ENCODE data around the gene ZNF236.
"Not testable (repeated sequence)": the region's sequence is repeated elsewhere in the genome, so short reads cannot be mapped to it uniquely, and the experiment has no call there.

Gene ZNF236

DNA sequence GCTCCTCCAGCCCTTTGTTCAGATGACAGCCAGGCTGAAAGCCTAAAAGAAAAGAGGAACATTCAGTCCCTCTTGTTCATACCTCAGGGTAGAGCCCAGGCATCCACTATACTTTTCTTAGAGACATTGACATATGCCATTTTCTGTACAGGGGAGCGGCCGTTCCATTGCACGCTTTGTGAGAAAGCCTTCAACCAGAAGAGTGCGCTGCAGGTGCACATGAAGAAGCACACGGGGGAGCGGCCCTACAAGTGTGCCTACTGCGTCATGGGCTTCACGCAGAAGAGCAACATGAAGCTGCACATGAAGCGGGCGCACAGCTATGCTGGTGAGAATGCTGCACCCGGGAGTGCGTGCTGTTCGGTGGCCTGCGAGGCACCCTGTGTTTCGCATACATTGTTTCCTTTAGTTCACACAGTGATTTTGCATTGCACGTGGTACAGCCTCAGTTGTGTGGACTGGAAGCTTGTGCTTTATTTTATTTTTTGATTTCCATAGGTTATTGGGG lies 138.2 kb downstream of the ZNF236 start:
- Mint-ChIP-seq H3K4me1 (peaks cover 30% of the 10 kb centered on the region), H3K27me3 (no peaks in the 10 kb centered on the region), H3K36me3 (peaks cover 16% of the 10 kb centered on the region), H3K4me3 (no peak overlapping the region), H3K9me3 (no peaks in the 10 kb centered on the region), H3K27ac (peak overlapping the region; percentile 82)
- ATAC-seq (ENCODE audit: low read depth) (peak; percentile 37), DNase-seq (ENCODE audit: low spot score in 2 of 2) (no peak)

DNA sequence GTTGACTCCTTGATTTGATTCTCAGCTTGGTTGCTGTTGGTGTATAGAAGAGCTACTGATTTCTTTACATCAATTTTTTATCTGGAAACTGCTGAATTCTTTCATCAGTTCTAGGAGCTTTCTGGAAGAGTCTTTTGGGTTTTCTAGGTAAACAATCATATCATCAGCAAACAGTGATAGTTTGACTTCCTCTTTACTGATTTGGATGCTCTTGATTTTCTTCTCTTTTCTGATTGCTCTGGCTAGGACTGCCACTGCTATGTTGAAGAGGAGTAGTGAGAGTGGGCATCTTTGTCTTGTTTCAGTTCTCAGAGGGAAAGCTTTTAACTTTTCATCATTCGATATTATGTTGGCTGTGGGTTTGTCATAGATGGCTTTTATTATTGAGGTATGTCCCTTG lies 140.5 kb downstream of the ZNF236 start:
- Mint-ChIP-seq H3K27ac (no peak overlapping the region), H3K36me3 (peaks cover 16% of the 10 kb centered on the region)

DNA sequence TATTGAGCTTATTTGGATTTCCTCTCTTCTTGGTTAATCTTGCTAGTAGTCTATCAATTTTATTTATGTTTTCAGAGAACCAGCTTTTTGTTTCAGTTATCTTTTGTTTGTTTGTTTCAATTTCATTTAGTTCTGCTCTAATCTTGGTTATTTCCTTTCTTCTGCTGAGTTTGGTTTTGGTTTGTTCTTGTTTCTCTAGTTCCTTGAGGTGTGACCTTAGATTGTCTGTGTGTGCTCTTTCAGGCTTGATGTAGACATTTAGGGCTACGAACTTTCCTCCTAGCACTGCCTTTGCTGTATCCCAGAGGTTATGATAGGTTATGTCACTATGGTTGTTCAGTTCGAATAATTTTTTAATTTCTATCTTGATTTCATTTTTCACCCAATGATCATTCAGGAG lies 141.6 kb downstream of the ZNF236 start:
- H3K9me3 Mint-ChIP-seq, result no peaks in the 10 kb centered on the region
- no peaks in the 10 kb centered on the region for H3K27me3 Mint-ChIP-seq
- peaks cover 19% of the 10 kb centered on the region for H3K36me3 Mint-ChIP-seq
- peak overlapping the region; percentile 45 for H3K4me3 Mint-ChIP-seq
- peaks cover 30% of the 10 kb centered on the region for H3K4me1 Mint-ChIP-seq
- ATAC-seq (ENCODE audit: low read depth), result peak; percentile 25
- H3K27ac Mint-ChIP-seq, result no peak overlapping the region
- peak in 1 of 2 donors; percentile 37 for DNase-seq (ENCODE audit: low spot score in 2 of 2)

More for the DNA sequence above, 140.5 kb downstream of the ZNF236 start:
- ATAC-seq (ENCODE audit: low read depth) (no peak), DNase-seq (ENCODE audit: low spot score in 2 of 2) (no peak)
- Mint-ChIP-seq H3K4me1 (peaks cover 30% of the 10 kb centered on the region), H3K4me3 (peak overlapping the region; percentile 45), H3K27me3 (no peaks in the 10 kb centered on the region), H3K9me3 (no peaks in the 10 kb centered on the region)

DNA sequence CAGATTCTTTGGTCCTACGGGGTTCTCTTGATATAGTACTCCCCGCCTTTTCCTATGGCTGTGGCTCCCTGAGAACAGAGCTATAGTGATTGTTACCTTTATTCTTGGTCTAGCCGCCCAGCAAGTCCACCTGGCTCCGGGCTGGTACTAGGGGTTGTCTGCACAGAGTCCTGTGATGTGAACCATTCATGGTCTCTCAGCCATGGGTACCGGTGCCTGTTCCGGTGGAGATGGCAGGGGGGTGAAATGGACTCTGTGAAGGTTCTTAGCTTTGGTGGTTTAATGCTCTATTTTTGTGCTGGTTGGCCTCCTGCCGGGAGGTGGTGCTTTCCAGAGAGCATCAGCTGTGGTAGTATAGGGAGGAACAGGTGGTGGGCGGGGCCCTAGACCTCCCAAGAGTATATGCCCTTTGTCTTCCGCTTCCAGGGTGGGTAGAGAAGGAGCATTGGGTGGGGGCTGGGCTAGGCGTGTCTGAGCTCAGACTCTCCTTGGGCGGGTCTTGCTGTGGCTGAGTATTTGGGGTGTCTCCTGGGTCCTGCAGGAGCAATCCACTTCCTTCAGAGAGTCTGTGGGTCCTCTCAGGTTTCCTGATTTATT lies 143.3 kb downstream of the ZNF236 start:
- ATAC-seq (ENCODE audit: low read depth), result peak; percentile 81
- Mint-ChIP-seq H3K4me1 (peaks cover 28% of the 10 kb centered on the region), H3K36me3 (peaks cover 14% of the 10 kb centered on the region), H3K4me3 (peak overlapping the region; percentile 76)
- H3K27ac Mint-ChIP-seq, H3K9me3 Mint-ChIP-seq, H3K27me3 Mint-ChIP-seq: not testable (repeated sequence)
- peak; percentile 64 to 86 for DNase-seq (ENCODE audit: low spot score in 2 of 2)

DNA sequence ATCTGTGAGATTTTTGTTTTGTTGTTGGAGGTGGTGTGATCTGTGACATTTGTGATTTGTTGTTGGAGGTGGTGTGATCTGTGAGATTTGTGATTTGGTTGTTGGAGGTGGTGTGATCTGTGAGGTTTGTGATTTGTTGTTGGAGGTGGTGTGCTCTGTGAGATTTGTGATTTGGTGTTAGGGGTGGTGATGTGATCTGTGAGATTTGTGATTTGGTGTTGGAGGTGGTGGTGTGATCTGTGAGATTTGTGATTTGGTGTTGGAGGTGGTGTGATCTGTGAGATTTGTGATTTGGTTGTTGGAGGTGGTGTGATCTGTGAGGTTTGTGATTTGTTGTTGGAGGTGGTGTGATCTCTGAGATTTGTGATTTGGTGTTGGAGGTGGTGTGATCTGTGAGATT lies 144.9 kb downstream of the ZNF236 start:
- H3K36me3 Mint-ChIP-seq, result not testable (repeated sequence)

DNA sequence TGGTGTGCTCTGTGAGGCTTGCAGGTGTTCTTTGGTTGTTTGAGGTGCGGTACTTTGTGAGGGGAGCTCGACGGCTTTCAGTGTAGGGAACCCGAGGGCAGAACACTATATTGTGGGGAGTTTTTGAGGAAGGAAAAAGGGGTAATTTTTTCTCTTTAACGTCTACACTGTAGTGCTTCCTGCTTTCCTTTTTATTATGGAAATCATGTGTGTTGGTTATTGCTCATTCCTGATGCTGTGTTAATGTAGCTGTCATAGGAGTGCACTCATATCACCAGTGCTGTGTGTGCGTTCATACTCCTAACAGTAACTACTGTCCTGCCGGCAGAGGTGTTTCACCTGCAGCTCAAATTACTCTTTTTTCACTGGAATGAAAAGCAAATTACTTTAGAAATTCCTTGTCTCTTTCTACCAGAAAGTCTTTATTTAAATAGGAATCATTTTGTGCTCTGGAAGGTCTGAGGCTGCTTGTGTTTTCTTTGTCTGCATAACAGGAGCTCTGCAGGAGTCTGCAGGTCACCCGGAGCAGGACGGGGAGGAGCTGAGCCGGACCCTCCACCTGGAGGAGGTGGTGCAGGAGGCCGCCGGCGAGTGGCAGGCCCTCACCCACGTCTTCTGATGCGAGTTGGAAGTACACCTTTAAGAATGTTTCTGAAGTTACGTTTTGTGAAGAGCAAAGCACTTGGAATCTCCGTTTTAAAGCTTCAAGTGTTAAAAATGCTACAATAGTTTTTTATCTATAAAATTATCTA lies 145.5 kb downstream of the ZNF236 start:
- Mint-ChIP-seq H3K4me3 (no peak overlapping the region), H3K9me3 (no peaks in the 10 kb centered on the region), H3K27me3 (no peaks in the 10 kb centered on the region), H3K4me1 (peaks cover 19% of the 10 kb centered on the region), H3K27ac (no peak overlapping the region), H3K36me3 (peaks cover 5% of the 10 kb centered on the region)
- DNase-seq (ENCODE audit: low spot score in 2 of 2), result no peak
- ATAC-seq (ENCODE audit: low read depth), result no peak

More for the DNA sequence above, 144.9 kb downstream of the ZNF236 start:
- H3K9me3 Mint-ChIP-seq; H3K27me3 Mint-ChIP-seq; DNase-seq (ENCODE audit: low spot score in 2 of 2); ATAC-seq (ENCODE audit: low read depth); H3K4me3 Mint-ChIP-seq; H3K27ac Mint-ChIP-seq: not testable (repeated sequence)
- H3K4me1 Mint-ChIP-seq, result peaks cover 23% of the 10 kb centered on the region

DNA sequence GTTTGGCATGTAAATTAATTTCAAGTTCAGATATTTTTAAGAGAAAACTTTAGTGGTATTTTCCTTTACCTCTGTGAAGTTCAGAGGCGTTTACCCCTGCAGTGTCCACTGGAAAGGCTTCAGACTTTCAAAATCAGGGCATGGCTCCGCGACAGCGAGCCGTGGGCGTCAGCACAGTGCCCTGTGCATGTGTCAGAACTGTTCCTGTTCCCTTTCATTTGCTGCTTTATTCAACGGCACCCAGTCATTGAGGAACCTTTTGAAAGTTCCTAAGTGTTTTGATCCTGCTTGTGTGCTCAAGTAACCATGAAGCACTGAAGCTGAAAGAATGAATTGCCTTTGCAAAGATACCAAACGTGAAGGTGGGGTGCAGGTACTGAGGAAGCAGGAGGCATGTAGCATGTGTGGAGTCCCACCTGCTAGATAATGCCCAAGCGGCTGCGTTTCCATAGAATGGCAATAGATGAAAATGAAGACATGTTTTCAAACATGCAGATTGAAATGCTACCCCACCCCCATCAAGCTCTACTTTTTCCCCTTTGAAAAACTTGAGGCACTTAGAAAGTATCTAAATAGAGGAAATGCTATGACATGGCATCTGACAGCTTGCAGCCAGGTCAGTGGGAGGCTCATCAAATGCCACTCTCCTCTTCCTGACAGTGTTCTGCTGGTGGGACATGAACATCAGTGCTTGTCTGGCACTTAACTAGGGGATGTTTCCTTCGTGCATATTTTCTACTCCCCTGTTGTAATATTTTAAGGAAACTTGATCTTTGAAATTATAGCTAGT lies 148.6 kb downstream of the ZNF236 start:
- Mint-ChIP-seq H3K4me1 (peaks cover 12% of the 10 kb centered on the region), H3K36me3 (peaks cover 5% of the 10 kb centered on the region), H3K27me3 (no peaks in the 10 kb centered on the region), H3K9me3 (no peaks in the 10 kb centered on the region), H3K27ac (peak overlapping the region; percentile 60), H3K4me3 (no peak overlapping the region)
- DNase-seq (ENCODE audit: low spot score in 2 of 2), result no peak
- peak; percentile 53 for ATAC-seq (ENCODE audit: low read depth)

DNA sequence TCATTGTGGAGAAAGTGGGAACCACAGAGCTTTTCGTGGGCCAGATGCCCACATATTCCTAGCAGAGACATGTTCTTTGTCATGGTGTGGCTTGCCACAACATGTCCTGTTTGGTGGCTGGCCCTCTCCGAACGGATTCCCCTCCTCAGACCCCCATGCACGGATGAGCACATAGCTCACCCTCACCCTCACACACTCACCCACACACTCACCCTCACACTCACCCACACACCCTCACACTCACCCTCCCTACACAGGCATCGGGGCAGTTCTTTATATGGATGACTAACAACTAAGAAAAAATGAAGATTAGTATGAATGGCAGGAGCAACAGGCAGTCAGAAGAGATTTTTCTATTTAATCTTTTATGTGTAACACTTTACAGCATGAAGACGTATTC lies 149.9 kb downstream of the ZNF236 start:
- no peaks in the 10 kb centered on the region for H3K27me3 Mint-ChIP-seq
- DNase-seq (ENCODE audit: low spot score in 2 of 2) (no peak), ATAC-seq (ENCODE audit: low read depth) (no peak)
- peaks cover 5% of the 10 kb centered on the region for H3K36me3 Mint-ChIP-seq
- H3K4me3 Mint-ChIP-seq, result no peak overlapping the region
- peaks cover 22% of the 10 kb centered on the region for H3K4me1 Mint-ChIP-seq
- H3K27ac Mint-ChIP-seq, result peak overlapping the region; percentile 33
- H3K9me3 Mint-ChIP-seq, result no peaks in the 10 kb centered on the region

DNA sequence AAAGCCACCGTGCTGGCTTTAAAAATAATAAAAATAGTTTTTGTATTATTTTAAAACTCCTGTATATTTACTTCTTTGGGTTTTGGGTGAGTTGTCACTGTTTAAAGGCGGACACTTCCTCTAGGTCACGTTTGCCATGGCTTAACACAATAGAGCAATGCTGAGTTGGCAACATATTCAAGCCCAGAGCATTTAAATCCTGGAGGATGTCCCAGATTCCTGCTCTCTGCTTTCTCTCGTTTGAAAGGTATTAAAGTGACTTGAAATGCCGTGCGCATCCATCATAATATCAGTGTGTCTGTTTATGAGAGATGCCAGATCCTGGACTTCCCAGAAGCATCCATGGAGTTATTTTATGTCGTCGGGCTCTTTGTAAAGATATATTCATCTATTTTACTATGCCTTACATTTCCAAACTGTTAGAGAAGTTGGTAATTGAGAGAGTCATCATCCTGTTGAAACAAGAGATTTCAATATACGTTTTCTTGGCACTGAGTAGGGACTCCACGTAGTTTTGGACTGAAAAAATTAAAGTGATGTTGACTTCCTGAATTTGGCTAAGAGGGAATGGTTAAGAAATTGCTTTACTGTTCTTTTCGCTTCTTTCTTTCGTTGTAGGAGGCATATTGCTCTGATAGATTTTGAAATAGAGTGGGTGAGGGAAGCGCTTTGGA lies 150.6 kb downstream of the ZNF236 start:
- Mint-ChIP-seq H3K27ac (peak overlapping the region; percentile 62), H3K27me3 (no peaks in the 10 kb centered on the region), H3K4me1 (peaks cover 27% of the 10 kb centered on the region), H3K9me3 (no peaks in the 10 kb centered on the region), H3K4me3 (no peak overlapping the region), H3K36me3 (peaks cover 5% of the 10 kb centered on the region)
- DNase-seq (ENCODE audit: low spot score in 2 of 2) (no peak), ATAC-seq (ENCODE audit: low read depth) (no peak)

DNA sequence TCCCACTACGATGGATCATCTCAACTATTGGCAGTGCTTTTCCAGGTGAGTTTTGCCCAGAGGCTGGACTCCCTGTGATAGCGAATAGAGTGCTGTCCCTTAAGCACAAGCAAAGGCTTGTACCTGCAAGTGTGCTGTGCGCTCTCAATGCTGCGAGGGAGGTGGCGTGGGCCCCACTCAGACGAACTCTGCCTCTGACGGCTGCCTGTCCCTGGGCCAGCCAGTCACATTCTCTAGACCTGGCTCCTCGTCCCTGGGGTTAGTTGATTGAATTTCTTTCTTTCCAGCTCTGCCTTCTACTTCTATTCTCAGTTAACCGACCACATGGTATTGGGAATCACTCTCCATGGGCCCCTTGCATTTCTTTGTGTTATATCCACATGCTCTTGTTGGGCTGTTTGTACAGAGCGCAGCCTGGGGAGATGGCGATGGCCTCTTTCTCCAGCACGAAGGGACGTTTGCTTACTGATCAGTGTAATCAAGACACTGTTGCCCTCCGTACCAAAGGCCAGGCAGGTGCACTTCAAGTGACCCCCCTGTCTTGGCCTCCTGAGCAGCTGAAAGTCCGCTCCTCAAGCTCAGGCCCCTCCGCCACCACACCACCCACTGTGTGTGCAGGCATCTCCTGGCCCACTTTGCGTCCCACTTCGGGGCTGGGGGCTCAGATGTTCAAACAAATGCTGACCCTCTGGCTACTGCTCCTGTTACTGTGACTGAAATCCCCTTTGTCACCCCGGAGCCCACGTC lies 151.3 kb downstream of the ZNF236 start:
- Mint-ChIP-seq H3K27me3 (no peaks in the 10 kb centered on the region), H3K9me3 (no peaks in the 10 kb centered on the region), H3K36me3 (peaks cover 5% of the 10 kb centered on the region), H3K4me3 (no peak overlapping the region), H3K4me1 (peaks cover 31% of the 10 kb centered on the region), H3K27ac (peak overlapping the region; percentile 62)
- ATAC-seq (ENCODE audit: low read depth) (no peak), DNase-seq (ENCODE audit: low spot score in 2 of 2) (no peak)

DNA sequence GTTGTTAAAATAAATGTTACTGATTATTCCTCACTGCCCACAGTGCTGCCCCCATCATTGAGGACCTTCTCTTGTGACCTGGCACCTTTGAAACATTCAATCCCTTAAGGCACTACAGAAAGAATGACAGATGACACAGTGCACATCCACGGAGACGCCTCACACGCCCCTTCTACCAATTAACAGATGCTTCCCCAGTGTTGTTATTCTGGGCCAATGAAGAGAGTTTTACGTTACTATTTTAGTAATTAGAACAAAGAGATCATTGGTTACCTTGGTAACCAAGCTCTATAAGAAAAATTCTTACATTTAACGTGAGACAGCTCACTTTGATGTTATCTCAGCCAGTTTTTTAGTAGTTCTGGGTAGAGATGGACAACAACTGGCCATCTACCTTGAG lies 152.0 kb downstream of the ZNF236 start:
- H3K4me3 Mint-ChIP-seq, result no peak overlapping the region
- DNase-seq (ENCODE audit: low spot score in 2 of 2), result no peak

DNA sequence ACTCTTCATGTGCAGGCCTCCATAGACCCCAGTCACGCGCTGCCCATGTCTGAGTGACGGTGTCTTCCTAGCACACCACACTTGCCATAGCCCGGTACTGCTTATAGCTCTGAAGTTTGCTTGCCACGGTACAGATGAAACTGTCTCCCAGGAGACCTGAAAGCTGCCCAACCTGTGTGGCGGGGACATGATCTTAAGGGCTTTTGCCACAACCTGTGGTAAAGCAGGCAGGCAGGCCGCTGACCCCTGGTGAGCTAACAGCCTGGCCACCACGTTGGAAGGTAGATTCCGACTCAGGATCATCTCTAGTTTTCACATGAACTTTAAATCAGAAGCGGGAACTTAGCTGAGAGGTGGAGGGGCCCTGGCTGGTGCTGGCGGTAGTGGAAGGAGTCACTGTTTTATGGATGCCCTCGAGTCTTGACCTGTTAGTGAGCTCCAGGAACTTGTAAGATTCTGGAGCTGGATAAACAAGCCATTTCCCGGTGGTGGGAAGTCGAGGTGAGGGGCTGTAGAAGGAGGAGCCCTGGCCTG lies 153.3 kb downstream of the ZNF236 start:
- H3K4me3 Mint-ChIP-seq, result no peak overlapping the region
- H3K4me1 Mint-ChIP-seq, result peaks cover 49% of the 10 kb centered on the region
- ATAC-seq (ENCODE audit: low read depth), result no peak
- H3K27ac Mint-ChIP-seq, result peak overlapping the region; percentile 84
- peaks cover 3% of the 10 kb centered on the region for H3K9me3 Mint-ChIP-seq
- peaks cover 5% of the 10 kb centered on the region for H3K36me3 Mint-ChIP-seq
- no peak for DNase-seq (ENCODE audit: low spot score in 2 of 2)
- H3K27me3 Mint-ChIP-seq, result no peaks in the 10 kb centered on the region

More for the DNA sequence above, 152.0 kb downstream of the ZNF236 start:
- no peak for ATAC-seq (ENCODE audit: low read depth)
- no peaks in the 10 kb centered on the region for H3K27me3 Mint-ChIP-seq
- peaks cover 3% of the 10 kb centered on the region for H3K9me3 Mint-ChIP-seq
- H3K27ac Mint-ChIP-seq, result peak overlapping the region; percentile 57
- peaks cover 3% of the 10 kb centered on the region for H3K36me3 Mint-ChIP-seq
- peaks cover 38% of the 10 kb centered on the region for H3K4me1 Mint-ChIP-seq

DNA sequence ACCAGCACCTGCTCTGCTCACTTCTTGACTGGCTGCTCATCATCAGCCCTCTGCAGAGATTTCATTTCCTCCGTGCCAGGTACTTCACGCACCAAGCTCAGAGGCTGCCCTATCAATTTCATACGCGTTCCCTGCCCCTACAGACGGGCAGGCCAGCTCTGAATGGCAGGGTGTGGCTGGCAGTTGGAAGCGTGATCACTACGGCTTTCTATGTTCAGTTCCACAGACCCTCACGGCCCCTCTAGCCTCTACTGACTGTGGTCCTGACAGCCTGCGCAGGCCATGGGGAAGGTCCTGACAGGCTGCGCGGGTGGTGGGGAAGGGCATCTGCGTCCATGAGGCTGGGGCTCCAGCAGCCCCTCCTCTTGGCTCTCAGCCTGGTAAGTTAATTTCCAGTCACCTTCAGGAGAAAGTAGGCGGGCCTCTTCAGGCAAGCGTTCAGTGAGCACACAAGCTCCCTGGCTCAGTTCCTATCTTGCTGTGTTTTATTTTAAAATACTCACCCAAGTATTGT lies 154.8 kb downstream of the ZNF236 start:
- Mint-ChIP-seq H3K27me3 (no peaks in the 10 kb centered on the region), H3K9me3 (peaks cover 3% of the 10 kb centered on the region), H3K4me1 (peaks cover 52% of the 10 kb centered on the region), H3K4me3 (no peak overlapping the region), H3K36me3 (peaks cover 5% of the 10 kb centered on the region), H3K27ac (peak overlapping the region; percentile 84)
- ATAC-seq (ENCODE audit: low read depth) (no peak), DNase-seq (ENCODE audit: low spot score in 2 of 2) (peak in 1 of 2 donors; percentile 10)

All from memory B cell (primary cell).